GM18951 (cell line): ENCODE results near the gene MAP2K7.

Experiments used
- POLR2A ChIP-seq: IDR thresholded peaks from 4 replicates; pipeline ENCODE4 v1.6.1; 2011; ENCODE audit warnings: mild to moderate bottlenecking; ENCODE audit not compliant: insufficient read length, insufficient read depth; ENCODE audit errors: extremely low read depth
- in situ Hi-C: fragments of 300-500 bp; cut with MboI; formaldehyde crosslinking; loops from one replicate; pipeline ENCODE4 v1.12.0; 2022; ENCODE audit warnings: low sequenced_read_pairs, mixed read lengths, inconsistent platforms; ENCODE audit not compliant: unreplicated experiment

MAP2K7 gene

GRCh38 chr19:7862413-7862951, 41.2 kb upstream of the MAP2K7 start:
- TF ChIP-seq POLR2A = no peak
- in situ Hi-C loops = no loop called here

GRCh38 chr19:7863157-7863970, 40.3 kb upstream of the MAP2K7 start:
- in situ Hi-C loops = no loop called here

GRCh38 chr19:7863971-7864689, 39.5 kb upstream of the MAP2K7 start:
- in situ Hi-C loops = no loop called here
- TF ChIP-seq POLR2A = no peak

More at GRCh38 chr19:7863157-7863970, 40.3 kb upstream of the MAP2K7 start:
- no peak for TF ChIP-seq POLR2A

GRCh38 chr19:7864690-7865074, 39.0 kb upstream of the MAP2K7 start:
- in situ Hi-C loops = no loop called here
- no peak for TF ChIP-seq POLR2A

- TF ChIP-seq POLR2A = no peak
- in situ Hi-C loops = no loop called here
Measured at GRCh38 chr19:7865262-7865911, 38.3 kb upstream of the MAP2K7 start.

GRCh38 chr19:7866399-7867091, 37.1 kb upstream of the MAP2K7 start:
- TF ChIP-seq POLR2A = no peak
- in situ Hi-C loops = no loop called here

- TF ChIP-seq POLR2A = no peak
- in situ Hi-C loops = no loop called here
Measured at GRCh38 chr19:7867092-7867844, 36.4 kb upstream of the MAP2K7 start.

- in situ Hi-C loops = no loop called here
- no peak for TF ChIP-seq POLR2A
Measured at GRCh38 chr19:7868326-7868670, 35.4 kb upstream of the MAP2K7 start.

GRCh38 chr19:7868671-7869452, 34.8 kb upstream of the MAP2K7 start:
- no peak for TF ChIP-seq POLR2A
- in situ Hi-C loops = no loop called here

- no peak for TF ChIP-seq POLR2A
Measured at GRCh38 chr19:7869453-7869909, 34.2 kb upstream of the MAP2K7 start.

GRCh38 chr19:7869910-7870511, 33.7 kb upstream of the MAP2K7 start:
- in situ Hi-C loops = no loop called here
- no peak for TF ChIP-seq POLR2A

More at GRCh38 chr19:7869453-7869909, 34.2 kb upstream of the MAP2K7 start:
- in situ Hi-C loops = no loop called here
